HG03575 (cell line): ENCODE data around the gene ZNF224.

Experiments
- ATAC-seq: cut with Tn5 transposase; IDR thresholded peaks from one replicate; pipeline ENCODE4 v1.9.1; 2021; ENCODE audit not compliant: unreplicated experiment, insufficient number of reproducible peaks, low FRiP score; ENCODE audit errors: extremely low read depth

The ZNF224 gene

DNA sequence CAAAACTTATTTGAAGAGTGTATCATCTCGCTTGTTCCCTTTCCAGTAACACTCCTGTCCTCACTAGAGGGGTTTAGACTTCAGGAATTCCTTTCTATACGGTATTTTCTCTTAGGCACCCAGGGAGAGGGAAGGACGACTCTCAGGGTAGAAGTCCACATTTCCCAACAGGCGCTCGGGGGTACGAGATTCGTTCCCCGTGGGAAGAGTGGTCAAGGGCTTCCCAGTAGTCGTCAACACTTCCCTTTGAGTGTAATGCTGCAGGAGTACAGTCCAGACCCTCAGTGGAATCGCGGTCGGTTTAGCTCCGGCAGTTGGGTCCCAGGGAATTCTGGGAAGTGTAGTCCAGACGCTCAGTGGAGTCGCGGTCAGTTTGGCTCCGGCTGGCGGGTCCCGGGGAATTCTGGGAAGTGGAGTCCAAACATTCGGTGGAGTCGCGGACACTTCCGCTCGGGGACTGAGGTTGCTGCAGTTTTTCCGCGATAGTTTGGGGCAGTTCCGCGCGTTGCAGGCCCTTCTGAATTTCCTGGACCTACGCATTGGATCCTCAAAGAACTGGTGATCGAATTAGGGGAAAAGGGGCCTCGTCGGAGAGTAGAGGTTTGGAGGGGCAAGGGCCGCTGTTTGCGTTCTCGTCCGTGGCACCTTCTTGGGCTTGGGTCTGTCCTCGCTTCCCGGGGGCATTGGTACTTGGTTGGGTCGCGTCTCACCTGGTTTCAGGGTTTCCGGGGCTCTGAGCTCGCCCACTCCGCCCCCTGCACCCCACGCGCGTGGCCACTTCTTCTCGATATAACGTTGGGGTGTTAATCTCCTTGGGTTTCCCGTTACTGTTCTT is at the start of gene ZNF224:
TSS of gene ZNF224 (plus strand) at position 431 of the 835 bp plus-strand sequence. CDS start 3,513 bp downstream, outside the sequence.
- ATAC-seq: no peak

DNA sequence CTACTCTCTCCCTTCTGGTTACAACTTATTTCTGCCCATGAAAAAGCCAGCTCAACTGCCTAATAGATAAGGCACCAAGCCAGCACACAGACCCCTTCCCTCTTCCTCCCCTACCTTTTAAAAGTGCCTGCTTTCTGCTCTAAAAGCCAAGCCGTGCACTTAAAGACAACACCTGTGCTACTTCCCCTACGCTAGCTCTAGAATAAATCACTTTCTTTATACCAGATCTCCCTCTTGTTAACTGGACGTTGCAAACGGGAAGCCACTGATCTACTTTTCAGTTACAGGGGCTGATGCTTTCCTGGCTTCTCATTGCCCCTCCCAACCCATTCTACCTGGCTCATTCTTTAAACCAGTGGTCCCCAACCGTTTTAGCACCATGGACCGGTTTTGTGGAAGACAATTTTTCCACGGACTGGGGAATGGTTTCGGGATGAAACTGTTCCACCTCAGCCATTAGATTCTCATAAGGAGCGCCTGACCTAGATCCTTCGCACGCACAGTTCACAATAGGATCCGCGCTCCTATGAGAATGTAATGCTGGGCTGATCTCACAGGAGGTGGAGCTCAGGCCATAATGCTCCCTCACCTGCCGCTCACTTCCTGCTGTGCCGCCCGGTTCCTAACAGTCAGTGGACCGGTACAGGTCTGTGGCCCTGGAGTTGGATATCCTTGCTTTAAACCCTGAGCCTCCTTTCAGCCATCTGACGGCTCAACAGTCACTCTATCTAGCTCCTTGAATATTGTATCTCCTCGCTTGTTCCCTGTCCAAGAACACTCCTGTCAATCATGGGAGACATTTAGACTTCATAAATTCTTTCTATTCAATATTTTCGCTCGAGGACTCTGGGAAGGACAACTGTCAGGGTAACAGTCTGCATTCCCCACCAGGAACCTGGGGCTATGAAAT is 43.2 kb upstream of the ZNF224 start:
- no peak for ATAC-seq

DNA sequence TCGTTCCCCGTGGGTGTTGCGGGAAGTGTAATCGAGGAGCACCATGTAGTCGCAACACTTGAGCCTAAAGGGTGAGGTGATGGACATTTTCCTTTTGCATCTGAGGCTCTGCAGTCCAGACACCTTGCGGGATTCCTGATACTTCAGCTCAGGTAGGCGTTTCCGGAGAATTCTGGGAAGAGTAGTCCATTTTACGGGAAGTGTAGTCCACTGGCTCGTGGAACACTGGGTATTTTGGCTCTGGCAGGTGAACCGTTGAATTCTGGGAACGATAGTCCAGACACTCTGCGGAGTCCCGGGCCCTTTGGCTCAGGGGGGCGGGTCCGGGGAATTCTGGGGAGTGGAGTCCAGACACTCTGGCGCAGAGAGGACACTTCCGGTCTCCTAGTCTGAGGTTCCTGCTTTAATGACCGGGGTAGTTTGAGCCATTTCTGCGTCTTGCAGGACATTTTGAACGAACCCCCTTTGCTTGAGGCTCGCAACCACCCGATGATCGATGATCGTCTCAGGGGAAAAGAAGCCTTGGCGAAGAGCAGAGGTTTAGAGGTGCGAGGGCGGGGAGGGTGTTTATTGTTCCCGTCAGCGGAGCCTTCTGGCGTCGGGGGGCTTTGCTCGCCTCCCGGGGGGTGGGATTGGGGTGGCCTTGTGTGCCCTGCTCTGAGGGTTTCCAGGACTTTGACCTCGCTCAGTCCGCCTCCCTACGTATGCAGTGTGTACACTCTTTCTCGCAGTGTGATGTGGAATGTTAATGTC is 42.3 kb upstream of the ZNF224 start, which contains the start of gene ZNF223:
TSS of gene ZNF223 (plus strand) at position 387 of the 753 bp plus-strand sequence. CDS start 3,141 bp downstream, outside the sequence.
- no peak for ATAC-seq

DNA sequence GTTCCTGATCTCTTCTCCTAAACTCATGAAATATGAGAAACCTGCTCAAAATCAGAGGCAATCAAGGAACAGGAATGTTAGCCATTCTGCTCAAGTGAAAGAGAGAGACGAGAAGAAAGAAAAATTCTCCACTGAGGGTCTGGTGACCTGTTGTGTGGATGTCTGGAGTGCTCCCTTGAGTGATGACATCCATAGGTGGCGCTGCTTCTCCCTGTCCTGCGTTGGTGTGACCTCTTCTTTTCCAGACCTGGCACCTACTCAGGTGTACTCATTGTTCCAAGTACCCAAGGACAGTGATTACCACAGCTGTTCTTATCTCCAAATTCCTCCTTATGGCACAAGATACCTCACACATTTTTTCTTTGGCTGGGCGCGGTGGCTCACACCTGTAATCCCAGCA is 38.3 kb upstream of the ZNF224 start:
- ATAC-seq: no peak

DNA sequence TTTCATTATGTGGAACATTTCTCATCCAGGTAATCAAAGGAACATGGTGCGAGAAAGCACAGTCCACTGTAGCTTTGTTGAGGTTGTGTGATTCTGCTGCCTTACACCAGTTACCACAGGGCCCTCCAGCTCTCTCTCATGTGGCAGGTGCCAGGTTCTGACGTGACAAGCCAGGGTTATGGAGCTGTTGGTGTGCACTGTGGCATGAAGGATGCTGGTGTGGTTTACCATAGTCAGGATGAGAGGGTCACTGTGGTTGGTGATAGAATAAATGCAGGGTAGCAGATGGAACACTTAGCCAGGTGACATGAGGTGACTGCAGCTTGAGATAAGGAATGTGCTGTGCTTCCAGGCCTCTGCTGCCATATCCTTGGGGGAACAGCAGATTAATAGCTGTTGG is 34.9 kb upstream of the ZNF224 start:
- ATAC-seq: no peak

DNA sequence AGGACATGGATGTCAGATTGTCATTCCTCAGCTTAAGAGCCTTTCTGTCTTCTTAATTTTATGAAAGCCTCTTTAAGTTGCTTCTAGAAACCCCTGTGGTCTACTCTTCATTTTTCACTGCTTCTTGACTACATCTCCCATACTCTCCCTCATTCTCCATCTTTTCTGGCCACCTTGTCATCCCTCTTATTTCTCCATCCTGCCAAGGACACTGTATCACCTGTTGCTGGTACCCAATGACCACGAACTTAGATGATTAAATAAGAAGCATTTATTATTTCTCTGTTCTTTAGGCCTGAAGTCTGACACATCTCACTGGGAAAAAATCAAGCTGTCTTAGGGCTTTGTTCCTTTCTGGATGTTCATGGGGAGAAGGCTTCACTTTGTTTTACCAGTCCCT is 33.1 kb upstream of the ZNF224 start:
- no peak for ATAC-seq

DNA sequence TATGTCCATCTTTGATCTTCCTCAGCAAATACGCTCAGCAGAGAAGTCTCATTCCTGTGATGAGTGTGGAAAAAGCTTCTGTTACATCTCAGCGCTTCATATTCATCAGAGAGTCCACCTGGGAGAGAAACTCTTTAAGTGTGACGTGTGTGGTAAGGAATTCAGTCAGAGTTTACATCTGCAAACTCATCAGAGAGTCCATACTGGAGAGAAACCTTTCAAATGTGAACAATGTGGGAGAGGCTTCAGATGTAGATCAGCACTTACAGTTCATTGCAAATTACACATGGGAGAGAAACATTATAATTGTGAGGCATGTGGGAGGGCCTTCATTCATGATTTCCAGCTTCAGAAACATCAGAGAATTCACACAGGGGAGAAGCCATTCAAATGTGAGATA is 27.9 kb upstream of the ZNF224 start:
- ATAC-seq: no peak

DNA sequence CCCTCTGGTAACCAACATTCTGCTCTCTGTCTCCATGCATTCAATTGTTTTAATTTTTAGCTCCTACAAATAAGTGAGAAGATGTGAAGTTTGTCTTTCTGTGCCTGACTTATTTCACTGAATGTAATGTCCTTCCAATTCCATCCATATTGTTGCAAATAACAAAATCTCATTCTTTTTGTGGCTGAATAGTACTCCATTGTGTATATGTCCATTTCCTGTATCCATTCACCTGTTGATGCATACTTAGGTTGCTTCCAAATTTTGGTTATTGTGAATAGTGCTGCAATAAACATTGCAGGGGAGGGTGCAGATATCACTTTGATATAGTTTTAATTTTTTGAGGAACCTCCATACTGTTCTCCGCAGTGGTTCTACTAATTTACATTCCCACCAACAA is 24.7 kb upstream of the ZNF224 start:
- ATAC-seq: no peak

DNA sequence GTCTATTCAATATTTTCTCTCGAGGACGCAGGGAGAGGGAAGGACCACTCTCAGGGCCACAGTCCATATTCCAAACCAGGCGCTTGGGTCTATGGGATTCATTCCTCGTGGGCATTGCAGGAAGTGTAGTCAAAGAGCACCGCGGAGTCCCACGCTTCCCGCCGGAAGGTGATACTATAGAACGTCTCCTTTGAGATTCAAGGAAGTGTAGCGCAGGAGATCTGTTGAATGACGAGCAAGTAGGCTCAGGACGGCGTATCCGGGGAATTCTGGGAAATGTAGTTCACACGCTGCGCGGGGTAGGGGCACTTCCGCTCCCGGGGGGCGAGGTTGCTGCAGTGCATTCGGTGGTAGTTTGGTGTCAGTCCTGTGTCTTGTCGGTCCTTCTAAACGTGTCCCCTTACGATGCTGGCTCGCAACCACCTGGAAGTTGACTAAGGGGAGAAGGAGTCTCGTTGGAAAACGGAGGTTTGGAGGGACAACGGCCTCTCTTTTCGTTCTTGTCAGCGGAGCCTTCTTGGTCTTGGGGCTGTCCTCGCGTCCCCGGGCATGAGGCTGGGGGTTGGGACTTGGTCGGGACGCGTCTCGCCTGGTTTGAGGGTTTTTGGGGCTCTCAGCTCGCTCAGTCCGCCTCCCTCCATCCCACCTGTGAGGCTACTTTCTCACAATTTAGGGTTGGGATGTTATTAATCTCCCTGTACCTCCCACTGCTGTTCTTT is 22.2 kb upstream of the ZNF224 start, which contains the start of gene ZNF284:
TSS of gene ZNF284 (plus strand) at position 336 of the 719 bp plus-strand sequence. CDS start 4,231 bp downstream, outside the sequence.
- peak; percentile 73 for ATAC-seq

DNA sequence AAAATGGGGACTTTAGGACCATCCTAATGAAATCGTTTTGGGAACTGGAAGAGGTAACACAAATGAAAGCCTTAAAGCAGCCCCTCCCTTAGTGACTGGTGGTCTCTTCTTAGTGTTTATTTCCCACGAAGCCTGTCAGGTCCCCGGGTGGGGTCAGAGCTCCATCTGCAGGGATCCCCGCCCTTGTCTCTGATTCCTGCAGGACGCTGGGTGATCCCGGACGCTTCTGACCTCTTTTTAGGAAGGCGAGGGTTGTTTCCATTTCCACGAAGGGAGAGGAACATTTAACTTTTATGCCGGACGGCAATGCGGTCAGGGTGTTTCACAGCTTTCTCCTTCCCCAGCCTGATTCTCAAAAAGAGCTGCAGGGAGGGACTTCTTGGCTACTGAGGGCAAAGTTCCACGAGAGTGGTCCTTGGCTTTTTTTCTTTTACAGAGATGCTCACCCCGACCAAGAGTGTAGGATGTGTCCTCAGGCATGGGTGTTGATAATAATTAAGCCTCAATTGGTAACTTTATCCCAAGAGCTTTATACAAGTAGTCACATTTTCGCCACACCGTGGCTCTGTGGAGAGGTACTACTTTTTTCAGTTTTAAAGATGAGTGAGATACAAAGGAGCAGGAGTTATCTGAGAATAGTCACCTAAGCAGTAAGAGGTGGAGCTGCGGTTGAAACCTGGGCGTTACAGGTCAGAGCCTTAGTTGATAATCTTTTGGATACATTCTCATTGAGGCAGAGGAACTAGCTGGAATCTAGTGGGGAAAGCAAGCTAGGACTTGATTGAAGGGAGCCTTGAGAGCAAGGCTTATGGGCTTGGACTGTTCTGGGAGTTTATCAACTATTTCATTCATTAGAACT is 21.4 kb upstream of the ZNF224 start:
- ATAC-seq: no peak

DNA sequence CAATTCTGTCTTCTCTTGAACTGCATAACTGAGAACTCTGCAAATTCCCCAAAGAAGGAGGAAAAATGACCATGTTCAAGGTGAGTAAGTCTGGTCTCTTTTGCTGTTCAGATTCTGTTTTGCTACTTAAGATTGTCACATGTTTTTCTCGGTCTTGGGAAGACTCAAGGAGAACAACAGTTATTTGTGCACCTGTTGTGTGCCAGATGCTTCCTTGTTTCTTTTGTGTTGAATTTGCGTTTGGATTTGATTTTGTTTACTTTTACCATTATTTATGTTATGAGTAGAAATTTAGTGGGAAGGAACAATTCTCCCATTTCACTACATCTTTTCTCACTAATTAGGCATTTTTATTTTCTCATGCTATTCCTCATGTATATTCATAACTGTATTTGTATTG is 17.8 kb upstream of the ZNF224 start:
- ATAC-seq: no peak

DNA sequence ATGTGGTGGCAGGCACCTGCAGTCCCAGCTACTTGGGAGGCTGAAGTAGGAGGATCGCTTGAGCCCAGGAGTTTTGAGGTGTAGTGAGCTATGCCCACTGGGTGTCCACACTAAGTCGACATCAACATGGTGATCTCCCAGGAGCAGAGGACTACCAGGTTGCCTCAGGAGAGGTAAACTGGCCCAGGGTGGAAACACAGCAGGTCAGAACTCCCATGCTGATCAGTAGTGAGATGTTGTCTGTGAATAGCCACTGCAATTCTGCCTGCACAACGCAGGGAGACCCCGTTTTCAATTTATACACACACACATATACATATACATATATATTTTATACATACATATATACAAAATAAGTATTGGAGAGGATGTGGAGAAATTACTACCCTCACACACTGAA is 2.1 kb upstream of the ZNF224 start:
- no peak for ATAC-seq

DNA sequence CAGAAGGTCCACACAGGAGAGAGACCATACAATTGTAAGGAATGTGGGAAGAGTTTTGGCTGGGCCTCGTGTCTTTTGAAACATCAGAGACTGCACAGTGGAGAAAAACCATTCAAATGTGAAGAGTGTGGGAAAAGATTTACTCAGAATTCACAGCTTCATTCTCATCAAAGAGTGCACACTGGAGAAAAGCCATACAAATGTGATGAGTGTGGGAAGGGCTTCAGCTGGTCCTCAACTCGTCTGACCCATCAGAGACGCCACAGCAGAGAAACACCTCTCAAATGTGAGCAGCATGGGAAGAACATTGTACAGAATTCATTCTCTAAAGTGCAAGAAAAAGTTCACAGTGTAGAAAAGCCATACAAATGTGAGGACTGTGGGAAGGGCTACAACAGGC is 13.6 kb downstream of the ZNF224 start:
- ATAC-seq: no peak

DNA sequence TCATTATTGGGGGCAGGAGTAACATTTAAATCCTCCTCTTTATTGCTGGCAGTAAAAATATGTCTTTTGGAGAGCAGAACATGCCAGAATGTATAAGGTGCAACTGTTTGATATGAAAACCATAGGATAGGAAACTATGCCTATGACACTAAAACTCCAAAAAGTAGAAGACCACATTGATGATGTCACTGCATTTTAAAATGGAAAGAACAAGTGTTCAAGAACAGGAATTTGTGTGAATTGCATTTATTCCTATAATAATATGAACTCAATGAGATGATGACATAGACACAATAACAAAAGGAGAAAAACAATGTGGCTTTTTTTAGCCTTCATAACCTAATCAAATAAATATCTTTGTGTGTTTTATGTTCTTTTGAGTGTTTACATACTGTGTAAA is 15.3 kb downstream of the ZNF224 start:
- ATAC-seq: no peak

DNA sequence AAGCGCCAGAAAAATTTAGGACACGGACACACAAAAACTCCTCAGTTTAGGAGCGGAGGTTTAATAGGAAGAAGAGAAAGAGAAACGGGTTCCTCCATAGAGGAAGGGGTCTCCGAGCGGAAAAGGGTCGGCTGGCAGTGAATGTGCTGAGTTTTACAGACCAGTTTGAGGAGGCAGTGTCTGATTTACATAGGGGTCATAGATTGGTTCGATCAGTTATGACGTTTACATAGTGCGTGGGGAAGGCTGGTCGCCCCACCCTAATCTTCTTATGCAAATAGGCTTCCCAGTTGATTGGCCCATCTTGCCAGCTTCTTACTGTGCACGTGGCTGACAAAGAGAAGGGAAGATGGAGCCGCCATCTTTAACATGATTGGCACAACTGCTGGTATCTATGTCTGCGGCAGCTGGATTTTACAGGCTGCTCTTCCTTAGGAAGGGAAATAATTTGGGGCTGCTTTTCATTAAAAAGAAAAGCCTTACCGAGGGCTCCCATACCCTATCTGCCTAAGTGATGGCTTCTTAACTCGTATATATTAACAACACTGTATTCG is 17.8 kb downstream of the ZNF224 start:
- no peak for ATAC-seq

DNA sequence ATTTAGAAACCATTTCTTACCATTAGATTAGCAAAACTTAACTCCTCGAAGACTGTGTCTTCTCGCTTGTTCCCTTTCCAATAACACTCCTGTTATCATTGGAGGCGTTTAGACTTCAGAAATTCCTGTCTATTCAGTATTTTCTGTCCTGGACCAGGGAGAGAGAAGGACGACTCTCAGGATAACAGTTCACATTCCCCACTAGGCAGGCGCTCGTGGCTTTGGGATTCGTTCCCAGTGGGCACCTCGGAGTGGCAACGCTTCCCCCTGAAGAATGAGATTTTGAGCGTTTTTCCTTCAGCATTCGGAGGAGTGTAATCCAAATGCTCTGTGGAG is 18.6 kb downstream of the ZNF224 start:
- ATAC-seq: no peak

DNA sequence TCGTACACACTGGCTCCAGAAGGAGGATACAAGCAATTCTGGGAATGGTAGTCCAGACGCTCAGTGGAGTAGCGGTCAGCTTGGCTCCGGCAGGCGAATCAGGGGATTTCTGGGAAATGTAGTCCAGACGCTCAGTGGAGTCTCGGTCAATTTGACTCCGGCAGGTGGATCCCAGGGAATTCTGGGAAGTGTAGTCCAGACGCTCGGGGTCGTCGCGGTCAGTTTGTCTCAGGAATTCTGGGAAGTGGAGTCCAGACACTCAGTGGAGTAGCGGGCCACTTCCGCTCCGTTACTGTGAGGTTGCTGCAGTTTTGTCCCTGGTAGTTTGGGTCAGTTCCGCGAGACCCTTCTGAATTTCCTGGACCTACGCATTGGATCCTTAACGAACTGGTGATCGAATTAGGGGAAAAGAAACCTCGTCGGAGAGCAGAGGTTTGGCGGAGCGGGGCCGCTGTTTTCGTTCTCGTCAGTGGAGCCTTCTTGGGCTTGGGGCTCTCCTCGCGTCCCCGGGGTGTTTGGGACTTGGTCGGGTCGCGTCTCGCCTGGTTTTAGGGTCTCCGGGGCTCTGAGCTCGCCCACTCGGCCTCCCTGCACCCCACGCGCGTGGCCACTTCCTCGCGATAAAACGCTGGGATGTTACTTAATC is 19.1 kb downstream of the ZNF224 start, which contains the start of gene ZNF225:
TSS of gene ZNF225 (plus strand) at position 262 of the 646 bp plus-strand sequence. CDS start 2,429 bp downstream, outside the sequence.
- ATAC-seq: no peak
